ENCODE data around the gene SRC. TPM values are rescaled to one million over a fixed set of nuclear protein-coding genes. Genes with fewer than 3 reads are reported as not detected.

The SRC gene
- total RNA-seq, 3 donors from 2014 or later: 111 to 155 (median 132) TPM

- TF ChIP-seq, protein P1, sequence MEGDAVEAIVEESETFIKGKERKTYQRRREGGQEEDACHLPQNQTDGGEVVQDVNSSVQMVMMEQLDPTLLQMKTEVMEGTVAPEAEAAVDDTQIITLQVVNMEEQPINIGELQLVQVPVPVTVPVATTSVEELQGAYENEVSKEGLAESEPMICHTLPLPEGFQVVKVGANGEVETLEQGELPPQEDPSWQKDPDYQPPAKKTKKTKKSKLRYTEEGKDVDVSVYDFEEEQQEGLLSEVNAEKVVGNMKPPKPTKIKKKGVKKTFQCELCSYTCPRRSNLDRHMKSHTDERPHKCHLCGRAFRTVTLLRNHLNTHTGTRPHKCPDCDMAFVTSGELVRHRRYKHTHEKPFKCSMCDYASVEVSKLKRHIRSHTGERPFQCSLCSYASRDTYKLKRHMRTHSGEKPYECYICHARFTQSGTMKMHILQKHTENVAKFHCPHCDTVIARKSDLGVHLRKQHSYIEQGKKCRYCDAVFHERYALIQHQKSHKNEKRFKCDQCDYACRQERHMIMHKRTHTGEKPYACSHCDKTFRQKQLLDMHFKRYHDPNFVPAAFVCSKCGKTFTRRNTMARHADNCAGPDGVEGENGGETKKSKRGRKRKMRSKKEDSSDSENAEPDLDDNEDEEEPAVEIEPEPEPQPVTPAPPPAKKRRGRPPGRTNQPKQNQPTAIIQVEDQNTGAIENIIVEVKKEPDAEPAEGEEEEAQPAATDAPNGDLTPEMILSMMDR (IDR thresholded peaks at IDR 0.05): no peak
- no peak for ATAC-seq
- intact Hi-C loops (cut with DNase I, micrococcal nuclease): no loop called here
- H3K4me3 ChIP-seq: no peak overlapping the region
- peaks cover 20% of the 10 kb centered on the region for H3K4me1 ChIP-seq (ENCODE audit: low read depth)
- DNase-seq: no peak
- H3K9me3 ChIP-seq: no peaks in the 10 kb centered on the region
- no peaks in the 10 kb centered on the region for H3K36me3 ChIP-seq (ENCODE audit: low read depth)
These were observed 40.9 kb upstream of the SRC start for GRCh38 chr20:37305079-37305478.

DNA sequence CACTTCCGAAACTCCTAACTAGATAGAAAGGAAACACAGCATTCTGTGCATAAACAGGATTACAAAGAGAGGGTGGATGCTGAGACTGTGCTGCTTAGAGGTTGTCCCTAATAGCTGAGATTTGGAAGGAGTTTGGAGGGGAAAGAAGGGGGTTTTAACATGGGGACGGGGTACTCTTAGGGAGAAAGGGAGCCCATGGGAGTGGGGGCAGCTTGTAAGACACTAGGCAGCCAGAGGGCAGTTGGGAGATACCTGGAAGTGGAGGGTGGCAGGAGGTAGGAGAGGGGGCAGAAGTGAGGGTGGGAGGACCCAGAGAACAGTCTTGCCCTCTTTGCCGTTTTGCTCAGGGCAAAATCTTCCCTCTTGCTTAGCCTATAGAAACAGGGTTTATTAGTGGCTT, 40.1 kb upstream of the SRC start:
- no peak for ATAC-seq
- peaks cover 20% of the 10 kb centered on the region for H3K4me1 ChIP-seq (ENCODE audit: low read depth)
- TF ChIP-seq, protein P1 (IDR thresholded peaks at IDR 0.05): no peak
- H3K4me3 ChIP-seq: no peak overlapping the region
- intact Hi-C loops (cut with DNase I, micrococcal nuclease): no loop called here
- no peak for DNase-seq
- no peaks in the 10 kb centered on the region for H3K36me3 ChIP-seq (ENCODE audit: low read depth)
- H3K9me3 ChIP-seq: no peaks in the 10 kb centered on the region

DNA sequence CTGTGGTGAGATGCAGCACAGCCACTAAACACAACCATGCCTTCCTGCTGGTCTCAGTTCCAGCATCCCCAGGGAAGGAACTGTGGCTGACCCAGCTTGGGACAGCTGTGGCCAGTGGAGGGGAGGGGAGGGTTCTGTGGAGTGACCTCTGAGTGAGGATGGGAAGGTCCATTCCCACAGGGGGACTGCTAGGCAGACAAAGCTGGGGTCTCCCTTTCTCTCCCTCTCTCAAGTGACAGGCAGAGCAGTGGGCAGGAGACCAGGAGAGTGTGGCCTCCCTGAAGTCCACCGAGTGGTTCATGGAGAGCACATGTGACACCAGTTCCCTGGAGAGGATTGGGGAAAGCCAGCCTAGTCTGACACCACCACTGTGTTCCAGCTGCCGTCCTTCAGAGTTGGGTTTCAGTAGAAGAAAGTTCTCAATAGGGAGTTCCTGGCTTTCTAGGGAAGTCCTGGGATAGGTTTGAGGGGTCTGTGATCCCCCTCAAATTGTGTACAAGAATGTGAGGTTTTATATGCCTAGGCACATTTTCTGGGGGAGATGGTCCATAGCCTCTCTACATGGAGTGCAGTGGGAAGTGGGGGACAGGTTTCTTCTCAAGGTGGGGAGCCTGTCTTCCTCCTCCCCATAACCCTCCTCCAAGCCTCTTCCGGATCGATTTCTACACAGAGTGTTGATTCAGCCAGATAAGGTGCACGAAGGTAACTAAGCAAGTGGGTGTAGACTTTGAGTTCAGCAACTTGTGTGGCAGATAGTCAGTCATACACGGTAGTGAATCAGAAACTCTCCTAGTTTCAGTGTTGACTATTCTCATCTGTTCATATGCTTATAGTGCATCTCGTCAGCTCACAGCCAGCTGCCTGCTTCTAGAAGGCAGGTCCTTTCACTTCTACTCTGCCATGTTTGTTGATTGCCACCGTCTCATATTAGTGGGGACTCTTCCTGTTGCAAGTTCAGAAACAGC, 37.6 kb upstream of the SRC start:
- intact Hi-C loops (cut with DNase I, micrococcal nuclease): no loop called here
- H3K36me3 ChIP-seq (ENCODE audit: low read depth): no peaks in the 10 kb centered on the region
- no peaks in the 10 kb centered on the region for H3K9me3 ChIP-seq
- H3K4me3 ChIP-seq: no peak overlapping the region
- DNase-seq (no peak), ATAC-seq (peak; percentile 86)
- H3K4me1 ChIP-seq (ENCODE audit: low read depth): peaks cover 21% of the 10 kb centered on the region
- TF ChIP-seq, protein P1 (IDR thresholded peaks at IDR 0.05): no peak

DNA sequence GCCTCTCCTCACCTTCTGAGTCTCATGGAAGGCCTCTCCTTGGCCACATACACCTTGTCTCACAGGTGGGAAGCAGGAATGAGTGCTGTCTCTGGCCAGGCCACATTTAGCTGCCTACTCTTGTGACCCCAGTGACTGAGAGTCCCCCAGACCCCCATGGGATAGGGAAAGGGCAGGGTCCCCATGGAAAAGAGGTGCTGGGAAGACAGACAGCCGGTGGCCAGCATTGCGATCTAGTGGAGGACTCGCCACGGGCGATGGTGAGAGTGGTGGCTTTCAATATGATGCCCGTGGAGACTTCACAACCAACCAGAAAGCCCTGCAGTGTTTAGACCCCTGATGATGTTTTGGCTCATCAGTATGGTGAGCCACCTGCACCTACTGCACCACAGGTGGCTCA, 36.6 kb upstream of the SRC start:
- TF ChIP-seq, protein P1 (IDR thresholded peaks at IDR 0.05): no peak
- no peaks in the 10 kb centered on the region for H3K9me3 ChIP-seq
- intact Hi-C loops (cut with DNase I, micrococcal nuclease): no loop called here
- H3K4me3 ChIP-seq: no peak overlapping the region
- DNase-seq (no peak), ATAC-seq (no peak)
- H3K36me3 ChIP-seq (ENCODE audit: low read depth): no peaks in the 10 kb centered on the region
- peaks cover 19% of the 10 kb centered on the region for H3K4me1 ChIP-seq (ENCODE audit: low read depth)

GRCh38 chr20:37309936-37310590, 35.9 kb upstream of the SRC start:
- ATAC-seq: no peak
- no peak overlapping the region for H3K4me3 ChIP-seq
- DNase-seq: no peak
- TF ChIP-seq, protein P1 (IDR thresholded peaks at IDR 0.05): no peak
- peaks cover 20% of the 10 kb centered on the region for H3K4me1 ChIP-seq (ENCODE audit: low read depth)
- no peaks in the 10 kb centered on the region for H3K9me3 ChIP-seq
- intact Hi-C loops (cut with DNase I, micrococcal nuclease): no loop called here
- no peaks in the 10 kb centered on the region for H3K36me3 ChIP-seq (ENCODE audit: low read depth)

All from mucosa of descending colon (tissue), 3 donors.